Eye (tissue), 1 donor: ENCODE measurements around the gene NCOR2.
A peak's percentile ranks its signal among the peaks of the same experiment; 100 is the strongest.

Experiments
- DNase-seq: peaks from one replicate; pipeline ENCODE4 v3.0.0-alpha.2; 2015

Gene NCOR2

DNA sequence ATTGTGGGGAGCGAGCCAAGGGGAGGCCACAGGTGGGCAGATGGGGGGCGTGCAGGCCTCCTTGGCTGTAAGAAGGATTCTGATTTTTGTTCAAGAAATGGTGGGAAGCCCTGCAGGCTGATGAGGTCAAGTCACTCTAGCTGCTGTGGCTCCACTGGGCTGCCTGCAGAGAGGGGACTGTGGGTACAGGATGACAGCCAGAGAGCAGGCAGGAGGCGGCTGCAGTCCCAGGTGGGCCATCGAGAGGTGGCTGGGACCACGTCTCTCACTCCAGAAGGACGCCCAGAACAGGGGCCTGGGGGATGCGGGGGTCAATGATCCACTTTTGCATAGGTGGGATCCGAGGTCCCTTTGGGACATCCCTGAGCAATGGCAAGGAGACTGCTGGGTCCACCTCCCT lies 9.1 kb downstream of the NCOR2 start:
- no peak for DNase-seq

DNA sequence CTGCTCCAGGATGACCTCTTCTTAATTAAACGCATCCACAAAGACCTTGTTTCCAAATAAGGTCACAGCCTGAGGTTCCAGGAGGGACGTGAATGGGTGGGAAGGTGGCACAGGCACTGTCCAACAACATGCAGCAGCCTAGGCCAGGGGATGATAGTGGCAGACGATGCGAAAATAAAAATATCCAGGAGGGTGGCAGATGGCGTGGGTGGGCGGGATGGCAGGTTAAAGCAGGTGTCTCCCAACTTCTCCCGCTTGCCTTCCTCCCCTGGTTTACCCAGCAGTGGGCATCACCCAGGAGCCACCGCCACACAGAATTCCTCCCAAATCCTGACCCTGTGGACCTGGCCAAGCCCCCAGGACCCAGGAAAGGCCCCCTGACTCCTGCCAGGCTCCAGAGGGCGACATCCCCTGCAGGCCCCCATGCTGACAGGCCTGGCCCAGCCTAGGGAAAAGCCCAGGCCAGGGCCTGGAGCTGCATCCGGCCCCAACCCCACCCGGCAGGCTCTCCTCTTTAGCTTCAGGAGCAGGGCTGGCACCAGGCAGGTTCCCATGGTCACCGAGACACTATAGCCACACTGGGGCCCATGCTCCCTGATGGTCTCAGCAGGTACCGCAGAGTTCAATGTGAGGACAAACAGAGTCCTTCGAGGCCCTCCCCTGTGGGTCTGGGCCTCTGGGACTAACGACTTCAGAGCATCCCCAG lies 9.7 kb downstream of the NCOR2 start:
- DNase-seq = peak; percentile 64

DNA sequence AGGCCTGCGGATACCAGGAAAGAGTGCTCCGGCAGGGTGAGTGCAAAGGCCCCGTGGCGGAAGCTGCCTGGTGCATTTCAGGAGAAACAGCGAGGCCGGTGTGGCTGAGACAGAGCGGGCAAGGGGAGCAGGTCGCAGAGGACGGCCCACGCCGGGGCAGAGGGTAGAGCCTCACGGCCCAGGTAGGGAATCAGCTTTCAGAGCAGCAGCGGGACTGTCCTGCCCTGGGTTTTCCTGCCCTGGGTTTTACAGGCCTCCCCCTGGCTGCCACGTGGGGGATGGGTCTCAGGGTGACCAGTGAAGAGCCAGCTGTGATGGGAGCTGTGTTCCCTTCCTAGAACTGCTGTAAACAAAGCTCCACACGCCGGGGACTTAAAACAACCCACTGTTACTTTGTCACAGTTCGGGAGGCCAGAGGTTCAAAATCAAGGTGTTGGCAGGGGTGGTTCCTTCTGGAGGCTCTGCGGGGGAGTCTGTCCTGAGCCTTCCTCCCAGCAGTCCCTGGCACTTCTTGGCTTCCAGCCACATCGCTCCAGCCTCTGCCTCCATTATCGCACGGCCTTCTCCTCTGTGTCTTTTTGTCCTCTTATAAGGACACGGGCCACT lies 10.4 kb downstream of the NCOR2 start:
- DNase-seq = no peak

DNA sequence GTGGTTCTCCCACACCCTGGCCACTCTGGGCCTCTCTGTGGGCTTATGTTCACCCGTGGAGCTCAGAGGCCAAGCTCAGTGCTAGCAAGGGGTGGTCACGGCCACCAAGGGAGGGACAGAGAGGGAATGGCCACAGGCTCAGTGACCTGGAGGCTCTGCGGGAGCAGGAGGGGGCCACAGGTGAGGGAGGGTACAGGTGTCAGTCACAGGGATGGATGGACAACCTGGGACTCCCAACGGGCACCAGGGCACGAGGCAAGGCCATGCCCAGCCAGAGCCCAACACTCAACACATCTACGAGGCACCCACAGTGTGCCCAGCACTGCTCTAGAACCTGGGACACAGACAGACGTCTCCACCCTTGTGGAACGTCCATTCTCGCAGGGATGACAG lies 11.3 kb downstream of the NCOR2 start:
- no peak for DNase-seq

DNA sequence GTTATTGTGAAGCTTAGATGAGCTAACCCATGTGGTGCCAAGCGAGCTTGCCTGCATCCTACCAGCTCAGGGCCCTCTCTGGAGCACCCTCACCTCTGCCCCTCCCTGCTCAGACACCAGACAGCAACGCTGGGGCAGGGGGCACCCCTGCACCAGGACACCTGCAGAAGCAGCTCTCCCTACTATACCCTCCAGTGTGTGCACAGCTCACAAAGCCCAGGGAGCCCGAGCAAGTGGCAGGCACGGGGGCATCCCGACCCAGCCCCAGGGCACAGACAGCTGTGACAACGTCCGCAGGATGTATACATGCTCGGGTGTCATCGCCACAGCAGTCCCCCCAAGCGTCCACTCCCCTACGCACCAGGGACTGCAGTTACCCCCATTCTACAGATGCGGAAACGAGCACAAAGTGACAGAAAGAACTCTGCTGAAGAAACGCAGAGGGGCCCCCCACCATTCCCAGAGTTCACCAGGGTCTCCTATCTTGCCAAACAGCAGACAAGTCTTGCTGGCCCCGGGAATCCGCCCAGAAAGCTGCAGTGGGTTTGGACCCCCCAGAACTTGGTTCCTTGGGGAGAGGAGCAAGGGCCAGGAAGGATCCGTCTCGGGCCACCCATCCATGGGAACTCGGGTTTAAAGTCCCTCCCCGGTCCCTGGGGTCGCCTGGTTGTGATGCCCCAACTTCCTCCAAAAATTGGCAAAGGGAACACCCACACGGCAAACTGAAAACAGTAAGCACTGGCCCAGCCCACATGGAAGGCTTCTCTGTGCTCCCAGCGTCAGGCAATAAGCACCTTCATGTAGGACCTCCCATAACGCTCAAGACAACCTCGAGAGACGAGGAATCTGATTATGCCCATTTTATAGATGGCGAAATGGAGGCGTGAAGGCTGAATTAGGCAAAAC lies 12.0 kb downstream of the NCOR2 start:
- no peak for DNase-seq

DNA sequence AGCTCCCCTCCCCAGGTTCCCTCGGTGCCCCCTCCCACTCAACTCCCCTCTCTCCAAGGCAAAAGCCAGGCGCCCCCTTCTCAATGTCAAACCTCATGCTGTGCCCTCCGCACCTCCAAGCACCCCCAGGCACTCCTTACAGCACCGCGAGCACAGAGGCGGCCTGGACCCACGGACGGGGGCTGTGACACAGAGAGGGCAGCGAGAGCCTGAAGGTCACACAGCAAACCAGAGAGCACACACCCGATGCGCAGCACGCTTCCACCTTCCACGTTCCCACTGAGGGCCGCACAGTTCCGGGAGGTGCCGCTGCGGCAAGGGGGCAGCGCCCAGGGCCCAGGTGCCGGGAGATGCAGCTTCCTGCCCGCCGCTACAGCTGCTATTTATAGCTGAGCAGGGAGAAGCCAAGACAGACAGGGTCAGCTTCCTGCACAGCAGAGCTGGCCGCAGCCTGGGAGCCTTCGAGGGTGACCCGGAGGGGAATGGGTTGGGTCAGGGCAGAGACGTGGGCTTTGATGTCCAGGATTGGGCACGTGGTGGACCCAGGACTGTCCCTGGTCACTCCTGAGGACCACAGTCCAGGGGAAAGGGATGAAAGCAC lies 12.9 kb downstream of the NCOR2 start:
- DNase-seq = no peak

DNA sequence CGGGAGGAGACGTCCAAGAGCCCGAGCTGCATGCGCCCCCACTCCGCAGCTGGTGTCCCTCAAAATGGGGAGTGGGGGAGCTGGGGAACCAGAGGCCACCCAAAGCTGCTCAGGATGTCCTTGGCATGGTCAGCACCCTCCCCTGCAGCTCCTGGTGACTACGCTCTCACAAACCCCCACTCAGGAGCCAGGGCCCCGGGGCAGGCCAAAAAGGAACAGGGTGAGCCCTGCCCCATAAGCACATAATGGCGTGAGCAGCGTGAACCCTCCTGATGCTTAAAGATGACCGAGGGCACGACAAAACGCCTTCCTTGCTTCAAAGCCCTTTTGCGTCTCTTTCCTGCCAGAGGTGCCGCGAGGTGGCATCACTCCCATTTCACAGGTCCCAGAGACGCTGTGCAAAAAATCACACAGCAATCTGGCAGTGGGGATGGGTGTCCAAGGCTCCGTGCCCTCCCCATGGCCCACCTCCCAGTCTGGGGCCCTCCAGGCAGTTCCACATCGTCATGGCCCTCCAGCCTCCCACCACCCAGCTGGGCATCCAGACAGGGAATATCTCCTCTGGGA lies 13.5 kb downstream of the NCOR2 start:
- DNase-seq = no peak

DNA sequence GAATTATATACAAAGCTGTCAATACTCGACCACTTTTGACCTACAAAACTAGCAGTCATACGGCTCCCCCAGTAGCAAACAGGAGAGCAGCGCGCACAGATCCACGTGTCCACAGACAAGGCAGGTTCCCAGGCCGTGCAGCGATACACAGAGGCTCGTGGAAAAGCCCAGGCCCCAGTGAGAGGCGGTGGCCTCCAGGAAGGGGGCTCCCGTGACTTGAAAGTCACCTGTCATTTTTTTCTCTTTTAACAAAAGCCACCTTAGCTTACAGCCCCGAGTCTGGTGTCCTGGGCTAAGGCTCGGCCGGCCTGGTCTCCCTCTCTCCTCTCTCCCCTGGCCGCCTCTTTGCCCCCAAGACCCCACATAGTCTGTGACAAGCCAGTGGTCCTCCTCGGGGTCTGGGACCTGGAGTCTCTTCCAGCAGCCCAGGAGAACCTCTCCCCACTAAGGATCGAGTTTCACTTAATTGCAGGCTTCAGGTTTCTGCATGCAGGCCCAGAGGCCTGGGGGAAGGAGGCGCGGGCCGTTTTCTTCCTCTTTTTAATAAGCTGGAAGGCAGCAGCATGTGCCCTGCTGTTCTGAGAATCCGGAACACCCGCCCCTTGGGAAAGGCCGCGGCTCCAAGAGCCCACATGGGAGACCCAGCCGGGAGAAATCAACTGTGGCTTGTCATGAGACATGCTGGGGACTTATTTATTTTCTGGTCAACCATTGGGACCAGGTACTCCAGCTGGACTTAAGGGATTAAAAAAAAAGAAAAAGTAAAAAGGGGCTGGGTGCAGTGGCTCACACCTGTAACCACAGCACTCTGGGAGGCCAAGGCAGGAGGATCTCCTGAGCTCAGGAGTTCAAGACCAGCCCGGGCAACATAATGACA lies 15.9 kb downstream of the NCOR2 start:
- DNase-seq = peak; percentile 83

DNA sequence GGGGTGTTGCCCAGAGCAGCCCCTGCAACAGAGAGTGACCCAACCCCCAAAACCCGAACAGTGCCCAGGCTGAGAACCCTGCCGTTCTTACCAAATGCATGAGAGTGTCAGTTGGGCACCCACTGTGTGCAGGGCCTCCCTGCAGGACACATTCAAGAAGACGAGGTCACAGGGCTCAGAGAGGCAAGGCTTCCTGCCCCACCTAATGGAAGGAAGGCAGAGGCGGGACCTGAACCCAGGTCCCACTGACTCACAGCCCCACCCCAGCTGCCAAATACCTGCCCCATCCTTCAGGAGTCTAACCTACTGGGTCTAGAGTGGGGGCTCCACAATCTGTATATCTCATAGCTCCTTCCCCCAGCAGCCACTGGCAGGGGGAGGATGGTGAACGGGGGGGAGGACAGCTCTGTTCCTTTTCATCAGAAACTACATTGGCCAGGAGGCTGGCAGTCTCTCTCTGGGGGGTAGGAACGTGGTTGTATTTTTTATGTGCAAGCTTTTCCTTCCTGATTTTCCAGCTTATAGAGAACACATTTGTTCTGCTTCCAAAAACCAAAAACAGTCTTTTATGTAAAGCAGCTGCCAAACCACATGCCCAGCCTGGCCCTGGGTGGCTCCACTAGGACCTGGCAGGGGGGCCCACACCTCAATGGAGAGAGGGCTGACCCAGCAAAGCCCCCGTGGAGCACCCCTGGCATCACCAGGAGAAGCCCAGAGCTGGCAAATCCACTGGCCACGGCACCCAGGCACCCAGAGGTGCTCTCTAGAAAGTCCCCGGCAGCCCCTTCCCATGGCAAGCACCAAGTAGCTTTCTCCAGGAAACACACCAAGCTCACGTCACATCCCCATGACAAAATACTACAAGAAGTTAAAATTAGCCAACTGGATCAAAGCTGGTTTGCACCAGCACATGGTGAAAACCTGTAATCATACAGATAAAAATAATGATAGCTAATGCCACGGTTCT lies 17.0 kb downstream of the NCOR2 start:
- no peak for DNase-seq

DNA sequence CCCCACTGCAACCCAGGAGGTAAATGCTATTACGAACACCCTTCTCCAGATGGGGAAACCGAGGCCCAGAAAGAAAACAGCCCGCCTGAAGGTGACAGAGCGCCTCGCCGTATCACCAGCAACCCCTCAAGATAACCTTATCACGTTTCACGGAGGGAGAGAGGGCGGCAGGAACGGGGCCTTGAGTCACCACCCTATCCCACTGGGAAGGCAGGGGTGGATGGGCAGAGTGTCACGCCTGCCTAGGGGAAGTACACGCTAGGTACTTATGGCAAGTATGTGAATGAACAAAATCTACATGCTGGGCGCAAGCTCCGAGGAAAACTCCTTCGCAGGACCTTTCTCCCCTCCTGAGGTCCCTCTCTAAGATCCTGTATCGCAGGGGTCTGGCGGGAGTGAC lies 17.8 kb downstream of the NCOR2 start:
- no peak for DNase-seq

DNA sequence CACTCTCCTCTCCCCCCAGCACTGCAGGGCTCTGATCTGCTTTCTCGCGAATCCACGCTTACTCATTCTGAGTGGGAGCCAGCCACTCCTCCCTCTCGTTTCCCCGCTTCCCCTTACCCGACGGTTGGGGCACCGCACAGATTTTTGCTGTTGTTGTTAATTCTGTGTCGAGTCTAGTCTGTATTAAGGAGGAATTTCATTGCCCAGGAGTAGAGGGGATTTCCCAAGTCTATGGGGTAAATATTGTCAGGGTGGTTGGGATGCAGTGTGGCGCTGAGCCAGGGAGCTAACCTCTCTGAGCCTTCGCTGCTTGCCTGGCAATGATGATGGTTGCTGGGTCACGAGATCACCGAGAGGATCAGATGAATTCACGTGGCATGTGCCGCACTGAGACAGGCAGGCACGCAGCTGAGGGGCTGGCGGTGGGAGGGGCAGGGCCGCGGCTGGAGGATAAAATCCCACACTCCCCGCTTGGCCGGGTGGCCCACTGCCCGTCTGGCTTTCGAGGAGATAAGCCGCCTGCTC lies 18.5 kb downstream of the NCOR2 start:
- DNase-seq = peak; percentile 65

DNA sequence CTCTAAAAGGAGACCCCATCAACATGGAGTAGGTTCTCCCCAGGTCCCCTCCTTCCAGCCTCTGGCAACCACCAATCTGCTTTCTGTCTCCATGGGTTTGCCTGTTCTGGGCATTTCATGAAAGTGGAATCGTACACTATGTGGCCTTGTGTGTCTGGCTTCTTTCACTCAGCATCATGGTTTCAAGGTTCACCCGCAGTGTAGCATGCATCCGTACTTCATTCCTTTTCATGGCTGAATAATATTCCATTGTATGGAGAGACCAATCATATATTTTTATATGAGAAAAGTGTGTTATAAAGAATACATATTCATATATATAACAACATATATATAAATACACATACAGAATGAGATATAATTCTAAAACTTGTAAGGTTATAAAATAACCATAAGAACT lies 19.8 kb downstream of the NCOR2 start:
- no peak for DNase-seq

DNA sequence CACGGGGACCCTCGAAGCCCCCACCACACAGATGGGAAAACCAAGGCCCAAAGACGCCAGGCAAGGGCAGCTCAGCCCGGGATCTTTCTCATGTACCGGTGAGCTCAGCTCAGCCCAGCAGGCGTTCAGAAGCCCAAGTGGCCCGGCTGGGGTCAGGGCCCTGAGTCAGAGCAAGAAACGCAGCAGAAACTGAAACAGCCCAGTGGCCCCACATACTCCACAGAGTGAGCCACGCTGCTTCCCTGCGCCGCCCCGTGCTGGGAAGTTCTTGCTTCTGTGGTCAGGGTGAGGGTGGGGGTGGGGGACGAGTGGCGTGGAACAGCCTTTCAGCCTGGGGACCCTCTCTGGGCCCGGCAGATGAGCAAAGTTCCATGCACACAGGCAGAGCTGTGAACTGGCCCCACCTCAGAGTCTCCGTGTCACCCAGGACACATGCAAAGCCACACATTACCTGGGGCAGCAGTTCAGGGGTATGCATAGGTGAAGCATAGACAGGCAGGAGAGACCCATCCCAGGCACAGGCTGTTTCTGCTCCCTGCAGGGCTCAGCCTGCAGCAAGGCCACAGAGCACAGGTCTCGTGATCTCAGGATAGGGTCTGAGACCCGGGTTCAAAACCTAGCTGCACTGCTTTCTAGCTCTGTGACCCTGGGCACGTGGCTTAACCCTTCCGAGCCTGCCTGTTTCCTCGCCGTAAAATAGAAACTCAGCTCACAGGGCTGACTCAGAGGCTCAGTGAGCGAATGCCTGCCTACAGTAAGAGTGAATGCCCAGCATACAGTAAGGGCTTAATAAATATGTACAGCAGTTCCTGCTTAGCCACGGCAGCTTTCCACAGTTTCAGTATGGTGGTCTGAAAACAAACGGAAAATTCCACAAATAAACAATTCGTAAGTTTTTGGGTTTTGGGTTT lies 21.6 kb downstream of the NCOR2 start:
- no peak for DNase-seq

DNA sequence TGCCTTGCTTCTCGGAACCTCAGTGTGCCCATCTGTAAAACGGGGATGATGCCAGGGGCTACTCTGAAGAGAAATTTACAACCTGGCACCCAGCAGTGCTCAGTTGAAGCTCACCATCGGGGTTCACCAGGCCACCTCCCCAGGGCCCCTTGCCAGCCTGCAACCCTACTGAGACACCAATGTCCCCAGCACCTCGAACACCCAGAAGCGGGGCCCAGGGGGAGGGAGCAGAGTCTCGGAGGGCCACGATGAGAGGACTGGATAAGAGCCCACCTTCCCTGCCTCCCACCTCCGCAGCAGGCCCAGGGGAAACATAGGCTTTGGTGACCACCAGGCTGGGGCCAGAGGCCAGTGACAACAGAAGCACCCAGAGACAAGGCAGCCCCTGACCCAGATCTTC lies 22.4 kb downstream of the NCOR2 start:
- no peak for DNase-seq

DNA sequence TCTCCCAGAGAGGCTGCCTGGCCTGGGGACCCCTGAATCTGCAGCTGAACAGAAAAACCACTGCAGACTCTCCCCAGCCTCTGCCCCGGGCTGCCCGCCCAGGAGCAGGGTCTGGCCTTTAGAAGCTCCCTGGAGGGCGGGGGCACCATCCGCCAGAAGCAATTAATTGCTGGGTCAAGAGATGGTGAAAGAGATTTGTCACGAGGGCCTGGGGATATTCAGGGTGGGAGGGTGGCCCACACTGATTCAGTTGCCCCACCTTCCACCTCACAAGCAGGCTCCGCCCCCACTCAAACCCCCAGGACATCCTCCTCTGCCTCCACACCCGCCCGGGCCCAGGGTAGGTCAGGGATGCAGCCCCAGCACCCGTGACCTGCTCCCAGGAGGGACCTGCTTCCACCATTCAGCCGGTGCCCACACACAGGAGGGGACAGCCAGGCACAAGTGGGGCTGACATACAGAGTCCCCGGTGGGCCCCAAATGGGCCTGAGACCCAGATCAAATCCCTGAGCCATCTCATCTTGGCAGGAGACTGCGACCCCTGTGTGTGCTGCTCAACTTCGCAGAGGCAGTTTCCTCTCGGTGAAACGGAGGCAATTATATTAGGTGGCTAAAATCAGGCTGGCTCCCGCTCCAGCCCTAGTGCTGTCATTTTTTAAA lies 23.0 kb downstream of the NCOR2 start:
- peak; percentile 90 for DNase-seq

DNA sequence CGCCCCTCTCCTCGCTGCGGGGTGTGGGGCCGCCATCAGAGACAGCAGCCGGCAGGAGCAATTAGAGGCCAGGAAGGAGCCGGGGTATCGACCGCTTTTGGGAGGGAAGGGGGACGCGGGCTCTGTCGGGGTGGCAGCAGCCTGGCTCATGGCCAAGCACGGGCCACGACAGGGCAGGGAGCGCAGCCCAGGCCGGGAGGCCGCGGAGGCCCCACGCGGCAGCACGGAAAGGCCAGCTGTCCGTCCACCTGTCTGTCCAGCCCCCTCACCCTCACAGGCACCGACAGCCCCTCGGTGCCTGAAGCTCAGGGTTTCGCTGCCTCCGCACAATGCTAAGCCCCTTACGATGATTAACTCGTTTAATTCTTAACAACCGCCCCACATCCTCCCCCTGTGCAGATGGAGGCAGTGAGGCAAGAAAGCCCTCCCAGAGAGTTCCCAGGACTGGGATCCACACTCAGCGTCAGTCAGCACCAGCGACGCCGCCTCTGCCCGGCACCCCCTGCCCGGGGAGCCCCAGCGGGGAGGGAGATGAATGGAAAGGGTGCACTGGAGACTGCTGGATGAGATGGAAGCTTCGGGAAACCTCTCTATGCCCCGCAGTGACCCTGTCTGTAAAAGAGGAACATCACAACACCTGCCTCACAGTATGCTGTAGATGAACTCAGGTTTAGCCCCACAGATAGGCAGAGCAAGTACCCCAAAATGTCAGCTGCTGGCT lies 23.7 kb downstream of the NCOR2 start:
- DNase-seq = peak; percentile 90

DNA sequence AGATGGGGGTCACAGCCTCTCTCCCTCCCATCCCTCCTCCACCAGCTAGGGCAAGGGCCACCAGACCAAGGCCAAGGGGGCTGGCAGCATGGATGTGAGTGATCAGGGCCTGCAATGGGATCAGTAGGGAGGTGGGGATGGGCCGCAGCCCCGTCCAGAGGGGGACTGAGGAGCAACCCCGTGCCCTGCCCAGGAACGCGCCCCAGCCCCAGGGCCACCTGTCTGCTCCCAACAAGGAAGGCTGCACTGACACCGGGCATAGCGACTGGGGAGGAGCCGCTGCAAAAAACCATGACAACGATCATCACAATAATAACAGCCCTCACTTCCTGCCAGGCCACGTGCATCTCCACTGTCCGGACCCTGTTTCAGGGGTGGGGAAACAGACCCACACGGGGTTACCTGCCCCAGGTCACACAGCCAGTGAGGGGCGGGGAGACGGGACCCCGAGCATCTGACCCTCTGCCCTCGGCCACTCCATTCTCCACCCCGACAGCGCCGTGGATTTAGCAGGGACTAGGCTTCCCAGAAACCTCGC lies 24.3 kb downstream of the NCOR2 start:
- peak; percentile 85 for DNase-seq
